H1 (cell line): ENCODE measurements around the gene TSC1. TPM values are rescaled to one million over a fixed set of nuclear protein-coding genes. Genes with fewer than 3 reads are reported as not detected.

Experiments
- CTCF ChIA-PET: fragments of 300-600 bp; sonication (Branson Sonifier 250); formaldehyde crosslinking; loops from one replicate; lab custom pipeline; 2021; ENCODE audit not compliant: partially characterized antibody; lab: Charles Lee
- POLR2A ChIA-PET: fragments of 300-600 bp; sonication (Branson Sonifier 250); formaldehyde crosslinking; loops from one replicate; lab custom pipeline; 2021; ENCODE audit warnings: inconsistent platforms; ENCODE audit not compliant: partially characterized antibody; lab: Charles Lee
- DNase-seq, 2 experiments: peaks; one replicate each; pipeline versions ENCODE4 v3.0.0 to v3.0.0-alpha.2; 2010 to 2022; ENCODE audit warnings: low spot score in 2 of 2, low read depth in 1 of 2, mixed read lengths in 1 of 2
- FAIRE-seq: peaks from 2 replicates; lab custom pipeline; 2011; peaks lifted over from hg19 to GRCh38; lab: Jason Lieb, UNC
- H2AFZ ChIP-seq: 2 replicates; pipeline ENCODE4 v1.8.1; 2012; ENCODE audit warnings: low read length, inconsistent platforms
- H2AK5ac ChIP-seq: 2 replicates; pipeline ENCODE4 v1.6.1; 2013; ENCODE audit warnings: low read depth, low read length
- H2BK120ac ChIP-seq: replicated peaks from 2 replicates; pipeline ENCODE3; 2013; ENCODE audit warnings: low read depth, low read length, inconsistent platforms
- H2BK12ac ChIP-seq: 2 replicates; pipeline ENCODE4 v1.6.1; 2013; ENCODE audit warnings: low read depth, low read length
- H2BK15ac ChIP-seq: 2 replicates; pipeline ENCODE4 v1.6.1; 2013; ENCODE audit warnings: low read length
- H2BK20ac ChIP-seq: 2 replicates; pipeline ENCODE4 v1.6.1; 2013; ENCODE audit warnings: low read length
- H2BK5ac ChIP-seq: 2 replicates; pipeline ENCODE4 v1.6.1; 2013; ENCODE audit warnings: low read depth, low read length
- H3K14ac ChIP-seq: 2 replicates; pipeline ENCODE4 v1.6.1; 2013; ENCODE audit warnings: inconsistent platforms; ENCODE audit not compliant: insufficient read length
- H3K18ac ChIP-seq: 2 replicates; pipeline ENCODE4 v1.6.1; 2013; ENCODE audit warnings: low read length; ENCODE audit errors: extremely low read depth
- H3K23ac ChIP-seq: 2 replicates; pipeline ENCODE4 v1.6.1; 2013; ENCODE audit warnings: inconsistent platforms; ENCODE audit not compliant: insufficient read length
- H3K23me2 ChIP-seq: 2 replicates; pipeline ENCODE4 v1.6.1; 2013; ENCODE audit warnings: low read depth, low read length
- H3K27ac ChIP-seq: 2 replicates; pipeline ENCODE4 v1.6.1; 2011; ENCODE audit warnings: low read depth, low read length, inconsistent platforms
- H3K27me3 ChIP-seq, 4 experiments: replicated peaks in 1 of 4; 1 replicate in 1 of 4; 2 replicates in 3 of 4; pipeline versions ENCODE4 v1.6.1 to v1.8.1; 2011 to 2013; ENCODE audit warnings: low read length in 3 of 4, mild to moderate bottlenecking in 3 of 4, inconsistent platforms in 2 of 4, mixed read lengths in 2 of 4, moderate library complexity in 1 of 4; ENCODE audit not compliant: control insufficient read depth in 3 of 4, insufficient read depth in 3 of 4; ENCODE audit errors: extremely low read depth in 1 of 4
- H3K36me3 ChIP-seq, 4 experiments: 2 replicates each; pipeline versions ENCODE4 v1.6.1 to v1.8.1; 2011 to 2013; ENCODE audit warnings: mild to moderate bottlenecking in 4 of 4, low read length in 3 of 4, moderate library complexity in 2 of 4, control low read depth in 1 of 4, inconsistent platforms in 1 of 4; ENCODE audit not compliant: insufficient read depth in 4 of 4, control insufficient read depth in 2 of 4
- H3K4ac ChIP-seq: replicated peaks from 2 replicates; pipeline ENCODE3; 2013; ENCODE audit warnings: low read length, low read depth, mixed read lengths, inconsistent platforms; ENCODE audit not compliant: insufficient read length
- H3K4me1 ChIP-seq, 4 experiments: replicated peaks in 1 of 4; 1 replicate in 1 of 4; 2 replicates in 3 of 4; pipeline versions ENCODE4 v1.6.1 to v1.8.1; 2011 to 2013; ENCODE audit warnings: low read length in 3 of 4, inconsistent platforms in 2 of 4, mixed read lengths in 1 of 4; ENCODE audit not compliant: insufficient read depth in 4 of 4, control insufficient read depth in 3 of 4
- H3K4me2 ChIP-seq, 2 experiments: 2 replicates each; pipeline versions ENCODE4 v1.6.1 to v1.8.1; 2011 to 2013; ENCODE audit warnings: low read depth in 2 of 2, low read length in 2 of 2, control low read depth in 1 of 2, inconsistent platforms in 1 of 2, mild to moderate bottlenecking in 1 of 2; ENCODE audit not compliant: insufficient read depth in 1 of 2
- H3K4me3 ChIP-seq, 4 experiments: fragments of 200-600, 300-600 bp in 1 of 4; sonication (generic), shearing (Covaris generic), sonication (Bioruptor Twin) in 1 of 4; 2 replicates each; pipeline versions ENCODE4 v1.5.1 to v1.8.1; 2011 to 2016; ENCODE audit warnings: low read length in 4 of 4, low read depth in 3 of 4, control low read depth in 2 of 4, inconsistent platforms in 2 of 4, mild to moderate bottlenecking in 2 of 4, mixed read lengths in 1 of 4, moderate library complexity in 1 of 4; ENCODE audit not compliant: insufficient read depth in 2 of 4; ENCODE audit errors: extremely low read depth in 1 of 4
- H3K56ac ChIP-seq: replicated peaks from 2 replicates; pipeline ENCODE3; 2013; ENCODE audit warnings: low read depth, mild to moderate bottlenecking, mixed read lengths, low read length, inconsistent platforms; ENCODE audit not compliant: insufficient read length
- H3K79me1 ChIP-seq: 2 replicates; pipeline ENCODE4 v1.6.1; 2013; ENCODE audit warnings: low read depth, low read length, control low read depth
- H3K79me2 ChIP-seq, 2 experiments: 2 replicates each; pipeline versions ENCODE4 v1.6.1 to v1.8.1; 2012 to 2013; ENCODE audit warnings: low read length in 2 of 2, mild to moderate bottlenecking in 2 of 2, inconsistent platforms in 1 of 2; ENCODE audit not compliant: insufficient read depth in 2 of 2, control insufficient read depth in 1 of 2
- H3K9ac ChIP-seq, 4 experiments: replicated peaks in 1 of 4; 1 replicate in 1 of 4; 2 replicates in 3 of 4; pipeline versions ENCODE4 v1.6.1 to v1.8.1; 2011 to 2013; ENCODE audit warnings: low read depth in 3 of 4, low read length in 3 of 4, control low read depth in 2 of 4, mild to moderate bottlenecking in 2 of 4, moderate library complexity in 2 of 4, inconsistent platforms in 1 of 4; ENCODE audit errors: extremely low read depth in 1 of 4
- H3K9me3 ChIP-seq, 2 experiments: 2 replicates each; pipeline versions ENCODE4 v1.6.1 to v1.8.1; 2012 to 2013; ENCODE audit warnings: mild to moderate bottlenecking in 2 of 2, moderate library complexity in 2 of 2, control low read depth in 1 of 2, inconsistent platforms in 1 of 2, low read depth in 1 of 2, low read length in 1 of 2, mixed read lengths in 1 of 2; ENCODE audit not compliant: insufficient read depth in 2 of 2
- H4K20me1 ChIP-seq, 2 experiments: replicated peaks in 1 of 2; 2 replicates each; pipeline versions ENCODE3 to v1.8.1; 2011 to 2013; ENCODE audit warnings: inconsistent platforms in 2 of 2, low read length in 2 of 2, mild to moderate bottlenecking in 1 of 2; ENCODE audit not compliant: insufficient read depth in 2 of 2, control insufficient read depth in 1 of 2
- H4K5ac ChIP-seq: 2 replicates; pipeline ENCODE4 v1.6.1; 2013; ENCODE audit warnings: low read length, low read depth, mixed read lengths, inconsistent platforms; ENCODE audit not compliant: insufficient read length
- H4K8ac ChIP-seq: 2 replicates; pipeline ENCODE4 v1.8.0; 2013; ENCODE audit warnings: mild to moderate bottlenecking, moderate library complexity, low read length, inconsistent platforms; ENCODE audit not compliant: insufficient read depth; ENCODE audit errors: extremely low read depth
- H4K91ac ChIP-seq: replicated peaks from 2 replicates; pipeline ENCODE3; 2013; ENCODE audit warnings: low read length, mixed read lengths, inconsistent platforms; ENCODE audit not compliant: insufficient read length
- EGR1 ChIP-seq: IDR thresholded peaks from 2 replicates; pipeline ENCODE4 v1.6.1; 2011; ENCODE audit warnings: low read depth, low read length, borderline replicate concordance
- HDAC6 ChIP-seq: IDR thresholded peaks from one replicate; pipeline ENCODE4 v1.7.1; 2012; ENCODE audit warnings: low read depth, mild to moderate bottlenecking, inconsistent platforms, low read length, moderate library complexity
- KDM1A ChIP-seq: fragments of 200-600, 300-600 bp; sonication (generic); IDR thresholded peaks from 2 replicates; pipeline ENCODE4 v1.7.1; 2016; ENCODE audit warnings: mild to moderate bottlenecking, low read length, borderline replicate concordance
- KDM4A ChIP-seq: IDR thresholded peaks from one replicate; pipeline ENCODE4 v1.7.1; 2012; ENCODE audit warnings: low read depth, mild to moderate bottlenecking, moderate library complexity, low read length, inconsistent platforms; ENCODE audit not compliant: severe bottlenecking
- RNF2 ChIP-seq: fragments of 200-900, 300-1000 bp; sonication (generic); IDR thresholded peaks from 2 replicates; pipeline ENCODE4 v1.7.1; 2016; ENCODE audit warnings: borderline replicate concordance, low read depth, mild to moderate bottlenecking, antibody characterized with exemption, low read length; ENCODE audit not compliant: poor library complexity, severe bottlenecking; ENCODE audit errors: missing control alignments
- TAF1 ChIP-seq: IDR thresholded peaks from 2 replicates; pipeline ENCODE4 v1.6.1; 2011; ENCODE audit warnings: mild to moderate bottlenecking, low read depth, low read length
- TAF7 ChIP-seq: optimal IDR thresholded peaks from 2 replicates; pipeline ENCODE3; 2011; ENCODE audit warnings: low read depth, mild to moderate bottlenecking, inconsistent platforms, low read length, moderate library complexity, borderline replicate concordance
- TCF12 ChIP-seq: IDR thresholded peaks from 2 replicates; pipeline ENCODE4 v1.6.1; 2011; ENCODE audit warnings: low read depth, mild to moderate bottlenecking, low read length
- USF2 ChIP-seq: IDR thresholded peaks from 2 replicates; pipeline ENCODE4 v1.6.1; 2011; ENCODE audit warnings: low read length, improper control_type of control experiment
- WGBS, 2 experiments: shearing (Covaris generic) in 1 of 2; methylation state at CpG; one replicate each; pipeline versions ENCODE4 v1.1.6 to v1.1.7; 2013 to 2015; ENCODE audit warnings: low lambda C conversion rate in 2 of 2, mixed read lengths in 2 of 2, inconsistent platforms in 1 of 2, low coverage in 1 of 2, missing lambda C conversion rate in 1 of 2; ENCODE audit not compliant: insufficient replicate concordance in 2 of 2, insufficient coverage in 1 of 2, insufficient read length in 1 of 2; ENCODE audit errors: extremely low coverage in 1 of 2, missing lambda C conversion rate in 1 of 2; 5-methylcytosine and 5-hydroxymethylcytosine counted together
- polyA plus RNA-seq, 7 experiments: library from polyadenylated mRNA; depleted of rRNA in 3 of 7; stranded (reverse) in 5 of 7; unstranded in 2 of 7; fragments of >200 nt in 5 of 7; fragments of 200-250 nt in 2 of 7; gene quantifications; 1 replicate in 5 of 7; 2 replicates in 1 of 7; 4 replicates in 1 of 7; pipeline versions ENCODE4 v1.2.1 to v1.2.3, GENCODE V29; 2011 to 2013; ENCODE audit warnings: missing spikeins in 2 of 7, mixed read lengths in 2 of 7
- total RNA-seq: library from RNA; stranded (reverse); fragmentation: NEBNext Ultra II Directional; extraction: Animal tissue kit (Norgen Biotek cat#: 25700); gene quantifications from 2 replicates; pipeline ENCODE4 v1.2.1, GENCODE V29; 2021
- TF ChIP-seq, protein P1 (sequence below), 3 experiments: IDR thresholded peaks; 1 replicate in 2 of 3; 2 replicates in 1 of 3; pipeline versions ENCODE4 v1.5.1 to v1.6.1; 2011; ENCODE audit warnings: low read length in 3 of 3, mild to moderate bottlenecking in 3 of 3, inconsistent platforms in 2 of 3, low read depth in 1 of 3, moderate library complexity in 1 of 3; ENCODE audit not compliant: insufficient read depth in 1 of 3; ENCODE audit errors: control extremely low read depth in 1 of 3

TSC1 gene
- total and polyA plus RNA-seq, 2 of the 8 experiments (the other 6 are each of a cell fraction or from before 2014, with no cell fraction given): 37.2 to 46.0 TPM

GRCh38 chr9:132896906-132897305 lies 47.5 kb downstream of the TSC1 start:
- no peak overlapping the region for H2BK20ac ChIP-seq
- H4K8ac ChIP-seq: no peak overlapping the region
- no peak overlapping the region for H2AFZ ChIP-seq
- H3K79me1 ChIP-seq: no peaks in the 10 kb centered on the region
- no peak overlapping the region for H3K27ac ChIP-seq
- H4K5ac ChIP-seq: no peak overlapping the region
- H2BK12ac ChIP-seq: no peak overlapping the region
- no peak for FAIRE-seq
- H2BK15ac ChIP-seq: no peak overlapping the region
- H2AK5ac ChIP-seq: no peak overlapping the region
- peaks cover 0 to 4% of the 10 kb centered on the region in 2 experiments for H4K20me1 ChIP-seq
- H2BK5ac ChIP-seq: no peak overlapping the region
- no peak overlapping the region for H3K4me3 ChIP-seq
- CTCF ChIA-PET: interaction anchor here (0.5 to 1.8 kb wide), 9 partner anchors 10 to 212 kb away, joined by 3 to 9 read pairs (median 3); no protein-coding TSS in a partner anchor
- H3K79me2 ChIP-seq: no peaks in the 10 kb centered on the region
- H3K27me3 ChIP-seq: no peaks in the 10 kb centered on the region
- H3K14ac ChIP-seq: no peak overlapping the region
- H3K4me2 ChIP-seq: no peak overlapping the region
- no peaks in the 10 kb centered on the region for H3K4me1 ChIP-seq
- H3K56ac ChIP-seq: no peak overlapping the region
- H3K9me3 ChIP-seq: no peaks in the 10 kb centered on the region
- no peak overlapping the region for H3K23ac ChIP-seq
- H3K9ac ChIP-seq: no peak overlapping the region
- no peak overlapping the region for H3K4ac ChIP-seq
- H3K23me2 ChIP-seq: no peaks in the 10 kb centered on the region
- H3K18ac ChIP-seq: no peak overlapping the region
- peaks cover 22 to 64% (median 48%) of the 10 kb centered on the region in 4 experiments for H3K36me3 ChIP-seq
- H4K91ac ChIP-seq: no peak overlapping the region
- POLR2A ChIA-PET: interaction anchor here (0.5 kb wide), 1 partner anchor 791 kb away, joined by 3 read pairs; no protein-coding TSS in a partner anchor
- H2BK120ac ChIP-seq: no peak overlapping the region
- no peak for DNase-seq
- 92% methylated on average over 6 of the region's 6 CpGs; no CpG with 5 or more reads in 1 of the 2 experiments for WGBS, 2 experiments
- no peak for TF ChIP-seq TAF1
- TF ChIP-seq RNF2: no peak
- TF ChIP-seq TCF12: no peak
- TF ChIP-seq EGR1: no peak
- no peak for TF ChIP-seq HDAC6
- no peak for TF ChIP-seq USF2
- TF ChIP-seq KDM4A: no peak
- TF ChIP-seq, protein P1, sequence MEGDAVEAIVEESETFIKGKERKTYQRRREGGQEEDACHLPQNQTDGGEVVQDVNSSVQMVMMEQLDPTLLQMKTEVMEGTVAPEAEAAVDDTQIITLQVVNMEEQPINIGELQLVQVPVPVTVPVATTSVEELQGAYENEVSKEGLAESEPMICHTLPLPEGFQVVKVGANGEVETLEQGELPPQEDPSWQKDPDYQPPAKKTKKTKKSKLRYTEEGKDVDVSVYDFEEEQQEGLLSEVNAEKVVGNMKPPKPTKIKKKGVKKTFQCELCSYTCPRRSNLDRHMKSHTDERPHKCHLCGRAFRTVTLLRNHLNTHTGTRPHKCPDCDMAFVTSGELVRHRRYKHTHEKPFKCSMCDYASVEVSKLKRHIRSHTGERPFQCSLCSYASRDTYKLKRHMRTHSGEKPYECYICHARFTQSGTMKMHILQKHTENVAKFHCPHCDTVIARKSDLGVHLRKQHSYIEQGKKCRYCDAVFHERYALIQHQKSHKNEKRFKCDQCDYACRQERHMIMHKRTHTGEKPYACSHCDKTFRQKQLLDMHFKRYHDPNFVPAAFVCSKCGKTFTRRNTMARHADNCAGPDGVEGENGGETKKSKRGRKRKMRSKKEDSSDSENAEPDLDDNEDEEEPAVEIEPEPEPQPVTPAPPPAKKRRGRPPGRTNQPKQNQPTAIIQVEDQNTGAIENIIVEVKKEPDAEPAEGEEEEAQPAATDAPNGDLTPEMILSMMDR (IDR thresholded peaks at IDR 0.05; ENCODE audit: control extremely low read depth in 1 of 3, insufficient read depth in 1 of 3, low read depth in 1 of 3, low read length in 3 of 3): no peak
- TF ChIP-seq TAF7: no peak
- no peak for TF ChIP-seq KDM1A
